RPMI8226 (cell line): ENCODE results near the gene CCR7.

ENCODE experiments used
- DNase-seq: peaks from one replicate; pipeline ENCODE4 v3.0.0-alpha.2; 2015

The CCR7 gene, protein sequence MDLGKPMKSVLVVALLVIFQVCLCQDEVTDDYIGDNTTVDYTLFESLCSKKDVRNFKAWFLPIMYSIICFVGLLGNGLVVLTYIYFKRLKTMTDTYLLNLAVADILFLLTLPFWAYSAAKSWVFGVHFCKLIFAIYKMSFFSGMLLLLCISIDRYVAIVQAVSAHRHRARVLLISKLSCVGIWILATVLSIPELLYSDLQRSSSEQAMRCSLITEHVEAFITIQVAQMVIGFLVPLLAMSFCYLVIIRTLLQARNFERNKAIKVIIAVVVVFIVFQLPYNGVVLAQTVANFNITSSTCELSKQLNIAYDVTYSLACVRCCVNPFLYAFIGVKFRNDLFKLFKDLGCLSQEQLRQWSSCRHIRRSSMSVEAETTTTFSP

GRCh38 chr17:40564883-40565768, at the start of gene CCR7:
TSS of gene CCR7 (minus strand) at chr17:40565472. CDS start at chr17:40565409, 63 bp downstream.
- DNase-seq, result no peak

- no peak for DNase-seq
Observed at GRCh38 chr17:40614431-40615067, 49.3 kb upstream of the CCR7 start.

GRCh38 chr17:40613467-40614154, 48.3 kb upstream of the CCR7 start:
- no peak for DNase-seq

GRCh38 chr17:40612599-40613244, 47.5 kb upstream of the CCR7 start:
- no peak for DNase-seq

- no peak for DNase-seq
Observed at GRCh38 chr17:40611840-40612474, 46.7 kb upstream of the CCR7 start.

DNA sequence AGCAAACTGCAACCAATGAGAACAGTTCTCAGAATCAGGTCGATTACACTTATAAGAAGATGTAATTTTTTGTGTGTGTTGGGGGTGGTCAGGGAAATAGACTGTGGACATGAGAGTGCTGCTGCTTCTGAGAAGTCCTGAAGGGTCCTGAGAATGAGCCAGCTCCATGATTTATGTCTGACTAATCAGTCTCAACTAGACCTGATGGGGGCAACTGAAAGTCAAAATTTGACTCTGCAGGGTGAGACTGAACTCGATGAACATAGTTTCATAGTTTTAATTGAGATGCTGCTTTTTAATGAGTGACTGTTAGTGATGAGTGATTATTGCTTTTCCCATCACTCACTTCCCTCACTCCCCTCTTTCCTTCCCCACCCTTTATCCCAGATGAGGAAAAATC, 45.1 kb upstream of the CCR7 start:
- no peak for DNase-seq

DNA sequence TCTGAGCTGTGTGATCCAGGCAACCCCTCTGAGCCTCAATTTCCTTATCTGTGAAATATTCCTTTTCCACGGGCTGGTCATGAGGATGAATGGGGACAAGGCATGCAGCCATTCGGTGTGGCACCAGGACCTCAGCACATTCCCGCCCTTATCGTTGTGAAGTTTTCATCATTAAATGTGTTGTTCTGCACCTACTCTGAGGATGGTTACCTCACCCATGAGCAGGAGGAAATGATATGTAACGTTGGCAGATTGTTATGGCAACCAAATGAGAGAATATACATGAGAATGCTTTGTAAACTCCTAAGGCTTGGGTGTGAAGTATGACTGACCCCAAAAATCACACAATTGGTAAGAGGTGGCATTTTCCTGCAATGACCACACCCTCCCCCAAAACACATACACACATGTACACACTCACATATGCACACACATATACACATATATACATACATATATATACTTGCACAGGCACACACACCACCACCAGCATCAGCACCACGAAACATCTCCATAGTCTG, 42.8 kb upstream of the CCR7 start:
- no peak for DNase-seq

DNA sequence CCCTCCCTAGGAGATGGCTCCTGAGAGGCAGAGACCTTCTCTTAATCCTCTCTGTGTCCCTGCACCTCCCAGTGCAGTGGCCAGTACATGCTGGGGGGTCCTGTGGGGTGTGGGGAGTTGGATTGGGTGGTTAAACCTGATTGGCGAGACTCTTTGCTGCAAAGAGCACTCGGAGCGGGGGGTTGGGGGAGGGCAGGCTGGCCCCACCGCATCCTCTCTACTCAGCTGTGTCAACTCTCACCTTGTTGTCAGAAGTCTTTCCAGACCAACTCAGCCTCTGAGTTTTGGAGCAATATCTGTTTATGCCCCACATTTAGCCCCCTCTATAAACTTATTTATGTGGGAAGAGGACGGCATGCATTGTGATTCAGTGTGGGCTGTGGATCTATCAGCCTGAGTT, 42.4 kb upstream of the CCR7 start:
- no peak for DNase-seq

GRCh38 chr17:40606548-40607353, 41.5 kb upstream of the CCR7 start:
- DNase-seq, result no peak

DNA sequence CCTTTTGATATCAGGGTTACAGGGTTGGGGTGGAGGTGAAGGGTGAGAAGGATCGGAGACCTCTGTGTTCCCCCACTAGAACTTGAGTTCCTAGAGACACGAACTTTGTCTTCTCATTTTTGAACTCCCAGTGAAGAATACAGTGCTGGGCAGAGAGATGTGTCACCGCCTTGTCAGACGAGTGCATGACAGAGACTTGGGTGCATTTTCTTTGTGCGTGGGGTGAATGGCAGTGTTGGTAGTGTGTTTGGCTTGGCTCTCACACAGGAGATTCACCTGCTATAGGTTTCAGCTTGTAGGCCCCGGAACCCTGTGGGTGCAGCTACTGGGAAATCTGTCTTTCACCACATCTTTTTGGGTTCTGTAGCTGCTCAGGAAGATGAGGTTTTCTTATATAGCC, 40.0 kb upstream of the CCR7 start:
- DNase-seq, result no peak

GRCh38 chr17:40604327-40605080, 39.2 kb upstream of the CCR7 start:
- no peak for DNase-seq

GRCh38 chr17:40602445-40603443, 37.5 kb upstream of the CCR7 start:
- no peak for DNase-seq

- DNase-seq, result no peak
Observed at GRCh38 chr17:40600486-40601046, 35.3 kb upstream of the CCR7 start.

DNA sequence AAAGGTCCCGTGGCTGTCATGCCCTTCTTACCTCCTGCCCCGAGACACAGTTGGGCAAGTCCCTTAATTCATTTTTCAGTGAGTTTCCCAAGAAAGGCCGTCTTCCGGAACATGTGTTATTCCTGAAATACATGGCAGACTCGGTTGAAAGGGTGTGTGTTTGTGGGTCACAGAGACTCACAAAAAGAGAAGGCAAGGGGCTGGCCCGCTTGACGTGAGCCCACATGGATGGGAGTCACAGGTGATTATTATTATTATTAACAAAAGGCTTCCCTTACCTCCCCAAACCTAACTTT, 34.1 kb upstream of the CCR7 start:
- no peak for DNase-seq

DNA sequence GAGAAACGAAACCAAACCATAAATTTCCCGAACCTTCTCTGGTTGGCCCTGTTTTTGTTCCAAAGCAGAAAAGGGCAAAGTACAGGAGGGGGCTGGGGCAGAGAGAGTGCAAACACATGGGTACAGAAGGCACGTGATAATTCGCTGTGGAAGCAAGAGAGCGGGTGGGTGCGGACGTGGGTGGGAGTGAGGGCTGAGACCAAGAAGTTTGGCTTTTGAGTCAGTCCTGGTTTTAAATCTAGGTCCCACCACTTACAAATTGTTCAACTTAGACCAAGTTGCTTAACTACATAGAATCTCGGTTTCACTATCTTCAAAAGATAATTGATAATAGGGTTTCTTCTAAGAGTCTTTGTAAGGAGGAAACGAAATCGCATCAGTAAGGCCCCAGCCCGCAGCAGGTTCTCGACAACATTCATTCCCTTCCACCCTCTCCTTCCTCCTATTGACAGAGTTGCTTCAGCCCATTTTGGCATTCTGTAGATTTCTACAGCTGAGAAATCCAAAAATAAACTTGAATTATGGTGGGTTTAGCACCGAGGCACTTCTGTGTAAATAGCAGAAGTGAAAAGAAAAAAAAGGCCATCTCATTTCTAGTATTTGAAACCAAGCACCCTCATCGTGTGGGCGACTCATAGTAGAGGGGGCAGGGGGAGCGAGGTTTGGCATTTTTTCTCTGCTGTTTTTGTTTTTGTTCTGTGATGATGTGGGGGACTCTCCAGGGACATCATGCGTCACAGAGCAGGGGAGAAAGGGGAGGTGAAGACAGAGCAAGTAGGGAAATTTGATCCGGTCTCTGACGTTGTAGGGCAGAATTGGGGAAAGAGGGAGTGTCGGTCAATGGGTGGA, 33.6 kb upstream of the CCR7 start:
- peak; percentile 39 for DNase-seq

DNA sequence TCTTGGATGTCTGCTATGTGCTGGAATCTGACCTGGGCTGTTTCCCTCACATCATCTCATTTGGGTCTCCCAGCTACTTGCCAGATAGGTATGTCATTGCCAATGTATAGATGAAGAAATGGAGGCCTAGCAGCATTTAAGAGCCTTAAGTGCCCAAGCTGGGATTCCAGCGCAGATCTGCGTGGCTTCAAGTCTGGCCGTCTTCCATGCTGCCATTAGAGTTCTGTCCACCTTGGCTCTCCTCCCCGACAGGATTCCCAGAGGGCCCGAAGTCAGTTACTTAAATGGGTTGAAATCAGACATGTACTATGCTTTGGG, 33.0 kb upstream of the CCR7 start:
- DNase-seq, result no peak

DNA sequence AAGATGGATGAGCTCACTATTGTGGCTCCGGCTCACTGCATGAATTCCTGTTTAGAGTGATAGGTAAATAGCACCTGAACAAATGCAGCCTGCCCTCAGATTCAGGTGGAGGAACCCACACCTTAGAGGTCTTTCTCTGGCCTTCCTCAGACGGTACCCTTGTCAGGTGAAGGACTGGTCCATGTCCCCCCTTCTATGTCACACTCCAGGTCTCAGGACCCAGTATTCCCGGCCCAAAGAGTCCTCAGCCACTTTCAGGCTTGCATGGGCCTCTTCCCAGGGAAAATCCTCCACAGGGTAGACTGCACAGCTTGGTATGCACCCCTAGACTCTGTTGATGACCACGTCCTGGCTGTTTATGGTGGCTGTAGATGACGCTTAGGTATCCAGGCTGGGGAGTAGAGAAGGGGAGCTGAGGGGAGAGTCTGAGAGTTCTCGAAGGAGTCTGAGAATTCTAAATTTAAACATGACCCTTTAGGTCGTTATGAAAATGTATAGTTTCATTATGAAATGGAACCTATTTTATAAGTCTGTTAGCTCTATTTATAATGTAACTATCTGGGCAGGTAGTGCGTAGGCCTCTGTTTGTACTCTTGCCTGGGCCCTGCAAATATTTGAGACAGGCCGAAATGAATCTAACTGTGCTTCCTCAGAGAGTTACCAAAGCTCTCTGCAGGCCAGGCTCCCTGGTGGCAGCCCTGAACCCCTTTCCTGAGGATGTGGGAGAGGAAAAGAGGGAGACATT, 32.5 kb upstream of the CCR7 start:
- DNase-seq, result no peak
